Measurements from ENCODE around the gene SFMBT2.
"Not testable (repeated sequence)": the region's sequence is repeated elsewhere in the genome, so short reads cannot be mapped to it uniquely, and the experiment has no call there.

The SFMBT2 gene

DNA sequence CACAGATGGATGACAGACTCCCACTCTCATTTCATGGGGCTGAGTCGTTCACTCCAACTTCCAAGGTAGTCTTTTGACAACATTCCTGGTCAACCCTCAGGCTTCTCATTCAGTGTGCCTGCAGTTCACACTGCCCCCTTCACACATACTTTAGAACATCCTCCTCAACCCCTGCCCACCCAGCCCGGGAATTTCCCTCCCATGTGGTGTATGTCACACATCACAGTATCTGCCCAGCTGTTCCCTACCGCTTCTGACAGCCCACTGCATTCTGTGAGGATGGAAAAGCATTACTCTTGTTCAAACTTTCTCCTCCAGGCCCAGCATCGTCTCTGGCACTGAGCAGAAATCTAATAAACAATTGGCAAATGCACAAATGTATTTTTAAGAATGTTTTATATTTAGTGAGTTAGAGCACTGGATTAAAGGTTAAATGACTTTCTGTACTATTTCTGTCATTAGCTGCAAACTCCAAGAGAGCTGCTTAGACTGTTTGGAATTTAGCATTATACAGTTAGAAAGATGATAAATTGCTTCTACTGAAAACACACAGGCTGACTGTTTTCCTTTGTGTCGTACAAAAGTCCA, 110.4 kb downstream of the SFMBT2 start:
- DNase-seq = peak in 1 of 51 donors; percentile 46

DNA sequence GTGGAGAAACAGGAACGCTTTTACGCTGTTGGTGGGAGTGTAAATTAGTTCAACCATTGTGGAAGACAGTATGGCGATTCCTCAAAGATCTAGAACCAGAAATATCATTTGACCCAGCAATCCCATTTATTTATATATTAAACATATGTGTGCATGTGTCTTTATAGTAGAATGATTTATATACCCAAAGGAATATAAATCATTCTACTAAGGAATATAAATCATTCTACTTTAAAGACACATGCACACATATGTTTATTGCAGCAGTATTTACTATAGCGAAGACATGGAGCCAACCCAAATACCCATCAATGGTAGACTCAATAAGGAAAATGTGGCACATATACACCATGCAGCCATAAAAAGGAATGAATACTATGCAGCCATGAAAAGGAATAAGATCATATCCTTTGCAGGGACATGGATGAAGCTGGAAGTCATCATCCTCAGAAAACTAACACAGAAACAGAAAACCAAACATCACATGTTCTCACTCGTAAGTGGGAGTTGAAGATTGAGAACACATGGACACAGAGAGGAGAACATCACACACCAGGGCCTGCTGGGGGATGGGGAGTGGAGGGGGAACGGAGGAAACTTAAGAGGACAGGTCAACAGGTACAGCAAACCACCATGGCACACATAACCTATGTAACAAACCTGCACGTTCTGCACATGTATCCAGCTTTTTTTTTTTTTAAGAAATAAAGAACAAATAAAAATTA, 111.1 kb downstream of the SFMBT2 start:
- not testable (repeated sequence) for DNase-seq

DNA sequence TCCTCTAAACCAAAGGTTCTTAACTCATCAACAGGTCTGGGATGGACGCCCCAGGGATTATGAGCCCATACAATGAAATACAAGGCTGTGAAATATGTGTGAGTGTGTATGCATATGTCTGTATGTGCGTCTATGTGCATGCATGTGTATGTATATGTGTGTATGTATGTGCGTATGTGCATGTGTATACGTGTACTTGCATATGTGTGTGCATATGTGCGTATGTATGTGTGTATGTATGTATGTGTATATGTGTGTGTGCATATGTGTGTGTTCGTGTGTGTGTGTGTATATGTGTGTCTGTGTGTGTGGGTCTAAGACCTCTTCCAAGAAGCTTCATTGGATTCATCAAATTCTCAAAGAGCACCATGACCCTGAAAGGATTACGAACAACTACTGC, 112.3 kb downstream of the SFMBT2 start:
- DNase-seq = no peak

DNA sequence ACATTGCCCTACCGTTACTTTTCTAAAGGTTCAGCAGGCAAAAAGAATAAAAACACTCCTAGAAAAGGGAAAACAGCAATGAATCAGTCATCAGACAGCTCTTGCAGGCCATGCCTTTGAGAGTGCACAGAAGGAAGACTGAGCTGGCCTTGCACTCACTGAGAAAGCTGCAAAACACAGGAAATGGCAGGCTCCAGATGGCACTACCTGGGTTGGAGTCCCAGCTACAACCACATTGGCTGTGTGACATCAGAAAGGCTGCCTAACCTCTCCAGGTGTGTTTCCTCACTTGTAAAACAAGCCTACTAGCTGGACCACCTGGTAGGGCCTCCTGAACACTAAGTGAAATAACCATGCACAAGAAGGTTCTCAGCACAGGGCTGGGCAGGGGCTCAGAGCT, 113.7 kb downstream of the SFMBT2 start:
- DNase-seq = no peak

DNA sequence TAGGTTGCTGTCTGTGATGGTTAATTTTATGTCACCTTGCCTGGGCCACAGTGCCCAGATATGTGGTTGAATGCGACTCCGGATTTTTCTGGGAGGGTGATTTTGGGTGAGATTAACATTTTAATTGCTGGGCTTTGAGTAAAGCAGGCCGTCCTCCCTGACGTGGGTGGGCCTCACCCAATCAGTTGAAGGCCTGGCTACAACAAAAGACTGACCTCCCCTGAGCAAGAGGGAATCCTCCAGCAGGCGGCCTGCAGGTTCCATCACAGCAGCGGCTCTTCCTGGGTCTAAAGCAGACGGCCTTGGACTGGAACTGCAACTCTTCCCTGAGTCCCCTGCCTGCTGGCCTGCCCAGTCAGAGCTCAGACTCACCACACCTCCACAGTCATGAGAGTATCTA, 114.2 kb downstream of the SFMBT2 start:
- no peak for DNase-seq

DNA sequence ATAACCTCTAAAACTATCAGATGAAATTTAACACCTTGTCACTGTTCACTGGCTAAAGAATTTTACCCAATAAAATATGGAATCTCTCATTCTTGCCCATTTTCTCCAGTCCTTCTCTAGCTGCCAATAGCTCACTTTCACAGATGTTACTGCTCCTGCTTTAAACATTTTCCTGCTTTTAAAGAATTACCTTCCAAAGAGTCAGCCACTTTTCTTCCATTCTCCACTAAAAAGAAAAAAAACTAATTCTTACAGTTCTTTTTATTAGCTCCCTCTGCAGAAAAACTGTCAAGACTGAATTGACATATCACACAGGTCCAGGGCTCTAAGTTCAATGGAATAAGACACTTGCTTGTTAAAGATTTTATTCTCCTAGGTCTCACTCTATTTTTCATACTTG, 114.8 kb downstream of the SFMBT2 start:
- no peak for DNase-seq

DNA sequence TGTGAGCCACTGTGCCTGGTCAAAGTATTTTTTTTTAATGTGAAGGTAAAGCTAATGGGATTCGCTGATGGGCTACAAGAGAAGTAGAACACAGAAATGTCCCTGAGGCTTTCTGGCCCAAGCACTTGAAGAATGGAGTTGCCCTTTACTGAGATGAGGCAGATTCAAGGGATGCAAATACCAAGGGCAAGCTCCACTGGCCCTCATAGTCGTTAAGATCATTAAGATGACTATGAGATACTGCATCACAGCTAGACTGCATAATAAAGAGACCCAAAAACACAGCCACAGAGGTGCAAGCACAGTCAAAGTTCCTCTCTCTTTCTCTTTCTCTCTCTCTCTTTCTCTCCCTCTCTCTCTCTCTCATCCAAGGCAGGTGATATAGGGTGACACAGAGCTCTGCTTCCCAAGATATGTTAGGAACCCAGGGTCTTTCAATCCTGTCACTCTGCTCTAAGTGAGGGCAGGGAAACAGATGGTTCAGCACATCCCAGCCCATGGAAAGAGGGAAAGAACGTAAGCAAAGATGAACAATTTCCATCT, 117.4 kb downstream of the SFMBT2 start:
- DNase-seq = no peak

DNA sequence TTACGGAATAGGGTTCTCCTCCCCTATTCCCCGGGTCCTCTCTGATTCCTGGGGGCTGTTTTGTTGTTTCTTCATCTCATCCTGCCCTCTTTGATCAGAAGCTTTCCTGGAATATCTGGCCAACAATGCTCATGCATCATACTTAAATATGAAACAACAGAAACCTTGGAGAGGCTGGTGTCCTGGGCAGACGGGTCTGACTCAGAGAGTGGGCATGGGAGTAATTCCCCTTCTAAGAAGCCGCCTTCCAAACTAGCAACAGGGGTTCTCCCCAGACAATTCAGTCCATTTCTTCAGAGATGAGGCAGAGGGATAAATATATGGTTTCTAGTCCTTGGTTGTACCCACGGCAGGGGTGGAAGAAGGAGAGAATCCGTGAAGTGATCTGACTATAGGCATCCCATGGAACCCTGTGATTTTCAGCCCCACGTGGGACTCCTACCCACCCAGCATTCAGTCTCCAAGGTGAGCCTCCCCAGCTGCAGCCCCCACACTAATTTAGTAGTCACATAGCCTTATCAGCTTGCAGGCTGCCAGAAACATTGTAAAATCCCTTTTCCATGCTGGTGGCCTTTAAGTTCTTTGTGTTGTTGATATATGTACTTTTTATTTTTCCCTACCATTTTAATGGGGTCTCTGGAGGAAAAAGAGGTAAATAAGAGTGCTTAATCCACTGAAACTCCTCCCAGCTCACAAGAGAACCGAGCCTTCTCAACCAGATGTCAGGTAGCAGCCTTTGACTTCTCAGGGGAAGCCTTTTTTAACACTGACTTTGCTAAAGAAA, 119.2 kb downstream of the SFMBT2 start:
- DNase-seq = no peak

DNA sequence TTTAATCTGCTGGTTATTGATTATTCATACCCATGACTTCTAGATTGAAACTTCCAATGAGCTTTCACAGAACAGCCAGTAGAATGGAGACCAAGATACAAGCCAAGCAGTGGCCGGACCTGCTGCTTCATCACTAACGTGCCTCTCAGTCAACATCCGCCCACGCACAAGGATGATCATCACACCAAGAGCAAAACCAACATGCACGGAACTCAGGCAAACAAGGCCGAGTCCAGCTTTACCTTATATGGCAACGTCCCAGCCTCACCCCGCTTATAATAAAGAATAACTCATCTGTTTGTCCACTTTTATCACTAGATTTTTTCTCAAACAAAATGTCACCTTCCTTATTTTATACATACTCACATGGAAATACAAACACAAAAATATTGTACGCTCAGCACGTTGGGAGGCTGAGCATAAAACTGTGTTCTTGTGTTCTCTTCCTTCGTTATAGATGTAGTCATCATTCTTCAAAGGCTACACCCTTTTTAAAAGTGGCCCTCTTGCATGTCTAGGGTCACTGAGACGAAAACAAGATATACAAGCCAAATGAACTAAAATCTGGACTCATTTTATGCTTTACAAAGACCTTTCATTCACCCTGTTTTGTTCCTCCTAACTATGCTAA, 122.7 kb downstream of the SFMBT2 start:
- no peak for DNase-seq

DNA sequence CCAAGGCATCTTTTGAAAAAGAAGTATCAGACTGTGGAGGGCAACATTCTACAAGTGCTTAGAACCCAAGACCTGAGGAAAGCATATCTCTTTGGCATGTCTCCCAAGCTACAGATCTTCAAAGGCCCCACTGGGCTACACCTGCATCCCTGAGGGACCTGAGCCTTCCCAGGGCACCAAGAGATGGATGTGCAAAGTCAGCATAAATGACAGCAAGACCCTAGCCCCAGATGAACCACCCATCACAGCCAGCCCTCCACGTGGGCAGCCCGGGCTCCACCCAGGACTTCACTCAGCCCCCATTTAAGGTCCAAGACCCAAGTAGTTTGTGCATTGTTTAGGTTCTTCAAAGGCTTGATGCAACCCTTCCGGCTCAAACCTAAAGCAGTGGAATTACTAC, 123.5 kb downstream of the SFMBT2 start:
- no peak for DNase-seq

DNA sequence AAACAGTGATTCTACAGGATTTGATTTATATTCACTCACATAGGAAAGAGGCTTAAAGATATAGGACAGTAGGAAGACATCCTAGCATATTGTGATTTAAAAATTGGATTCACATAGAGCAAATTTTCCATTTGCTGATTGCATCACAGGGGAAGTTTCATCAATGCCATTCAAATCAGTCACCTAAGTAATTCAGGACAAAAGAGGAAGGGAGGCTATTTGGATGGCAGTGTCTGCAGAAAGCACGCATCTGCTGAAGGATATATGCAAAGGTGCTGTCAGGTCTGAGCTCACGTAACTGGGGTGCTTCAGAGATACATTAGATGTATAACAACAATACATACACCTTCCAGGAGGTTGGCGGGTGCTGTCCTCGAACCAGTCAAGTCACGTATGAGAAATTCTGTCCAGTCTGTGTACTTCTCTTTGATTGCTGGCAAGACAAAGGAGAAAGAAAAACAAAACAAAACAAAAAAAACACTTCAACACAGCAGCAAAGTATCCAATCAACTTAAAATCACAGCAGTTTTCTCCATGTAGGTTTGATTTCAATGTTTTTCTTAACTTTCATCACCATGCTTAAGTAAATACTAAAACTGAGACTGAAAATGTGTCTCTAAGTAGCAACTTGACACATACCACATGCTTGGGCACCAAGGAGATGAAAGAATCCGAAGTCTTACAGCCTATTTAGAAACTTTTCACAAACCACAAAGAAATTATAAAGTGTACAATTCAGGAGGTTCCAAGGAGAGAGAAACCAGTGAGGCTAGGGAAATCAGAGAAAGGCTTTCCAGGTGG, 125.1 kb downstream of the SFMBT2 start:
- DNase-seq = no peak

DNA sequence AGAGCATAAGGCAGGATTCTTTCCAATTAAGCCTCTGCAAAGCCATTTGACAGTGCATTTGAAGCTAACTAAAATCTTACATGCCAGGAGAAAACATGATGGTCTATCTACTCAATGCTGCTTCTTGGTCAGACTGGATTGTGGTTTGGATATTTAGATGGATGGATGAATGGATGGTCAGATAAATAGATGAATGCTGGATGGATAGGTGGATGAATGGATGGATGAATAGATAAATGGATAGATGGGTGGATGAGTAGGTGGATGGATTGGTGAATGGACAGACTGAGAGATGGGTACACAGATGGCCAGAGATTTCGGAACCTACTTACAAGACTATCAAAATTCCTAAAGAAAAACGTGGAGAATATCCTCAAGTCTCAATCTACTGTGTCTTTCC, 127.6 kb downstream of the SFMBT2 start:
- no peak for DNase-seq

DNA sequence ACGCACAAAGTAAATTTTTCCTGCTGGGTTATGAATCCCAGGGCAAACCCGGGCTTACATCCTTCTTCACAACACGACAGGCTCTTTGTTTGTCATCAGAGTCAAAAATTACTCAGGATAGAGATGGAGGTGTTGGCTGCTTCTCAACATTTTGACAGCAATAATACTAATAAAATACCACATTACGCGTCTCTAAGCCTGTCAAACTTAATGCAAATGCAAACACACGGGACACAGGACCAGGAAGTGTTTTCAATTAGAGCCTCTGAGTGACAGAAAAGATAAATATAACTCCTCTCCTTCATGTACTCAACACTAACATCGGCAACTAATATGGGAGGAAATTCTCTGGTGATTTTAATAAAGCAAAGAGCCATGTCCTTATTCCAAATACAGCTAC, 128.4 kb downstream of the SFMBT2 start:
- no peak for DNase-seq

DNA sequence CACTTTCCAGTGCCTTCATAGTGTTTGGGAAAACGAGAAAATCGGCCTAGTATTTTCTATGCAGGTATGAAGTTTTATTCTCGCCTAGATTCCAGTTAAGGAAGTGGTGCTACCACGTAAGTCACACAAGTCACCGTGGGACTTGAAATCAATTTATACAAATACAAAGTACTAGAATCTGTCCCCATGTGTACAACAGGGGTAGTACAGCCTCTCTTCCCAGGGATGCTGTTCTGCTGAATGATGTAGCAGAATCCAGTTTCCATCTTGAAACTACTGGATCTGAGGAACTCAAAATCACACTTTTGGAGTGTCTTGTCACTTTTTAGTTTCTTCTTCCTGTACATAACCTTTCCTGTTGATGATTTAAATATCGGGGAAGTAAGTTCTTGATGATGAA, 129.4 kb downstream of the SFMBT2 start:
- DNase-seq = no peak

DNA sequence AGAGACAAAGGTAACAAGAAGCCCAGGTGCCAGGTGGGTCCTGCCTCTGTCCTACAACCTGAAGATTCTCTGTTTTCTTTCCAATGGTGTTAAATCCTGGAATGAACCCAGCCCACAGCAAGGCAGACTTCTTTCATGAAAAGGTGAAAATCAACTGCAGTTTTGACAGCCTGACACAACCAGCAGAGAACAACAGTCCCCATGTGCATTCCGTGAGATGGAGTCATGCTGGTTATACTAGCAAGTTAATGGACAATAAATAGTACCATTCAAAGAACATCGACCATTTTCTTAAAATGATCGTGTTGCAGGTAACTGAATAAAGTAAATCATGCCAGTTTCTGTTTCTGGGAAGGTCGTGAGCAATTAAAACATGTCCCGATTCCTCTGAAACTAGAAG, 131.5 kb downstream of the SFMBT2 start:
- no peak for DNase-seq

DNA sequence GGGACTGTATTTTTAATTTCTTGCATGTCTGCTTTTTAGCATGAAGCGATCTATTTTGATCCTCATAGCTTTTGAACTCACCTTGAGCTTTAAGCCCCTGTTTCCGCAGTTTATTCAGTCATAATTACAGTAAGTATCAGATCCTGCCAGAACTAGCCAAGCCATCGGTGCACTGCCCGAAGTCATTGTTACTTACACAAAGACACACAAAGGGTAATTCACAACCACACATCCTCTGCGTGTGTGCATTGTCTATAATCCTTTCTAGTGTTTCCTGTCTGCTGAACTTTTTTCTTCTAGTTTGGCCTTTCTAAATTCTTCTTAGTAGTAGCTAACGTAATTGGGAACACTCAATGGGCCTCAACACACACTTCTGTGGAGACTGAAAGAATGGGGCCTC, 133.0 kb downstream of the SFMBT2 start:
- DNase-seq = no peak

DNA sequence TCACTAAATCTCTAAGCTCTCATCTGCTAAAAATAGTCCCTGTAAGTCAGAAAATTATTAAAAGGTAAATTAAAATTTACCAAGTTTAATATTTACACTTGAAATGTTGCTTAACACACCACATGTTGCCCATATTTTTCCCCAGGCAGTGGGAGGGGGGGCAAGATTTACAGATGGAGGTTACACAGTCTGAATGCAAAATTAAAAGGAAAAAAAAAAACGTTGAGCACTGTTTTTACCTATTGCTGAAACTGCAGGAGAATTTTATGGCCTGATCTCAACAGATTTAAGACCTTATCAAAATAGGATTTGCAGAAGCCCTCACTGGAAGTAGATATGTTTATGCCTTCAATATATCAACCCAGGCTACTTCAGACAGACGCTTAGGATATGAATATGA, 133.4 kb downstream of the SFMBT2 start:
- no peak for DNase-seq

DNA sequence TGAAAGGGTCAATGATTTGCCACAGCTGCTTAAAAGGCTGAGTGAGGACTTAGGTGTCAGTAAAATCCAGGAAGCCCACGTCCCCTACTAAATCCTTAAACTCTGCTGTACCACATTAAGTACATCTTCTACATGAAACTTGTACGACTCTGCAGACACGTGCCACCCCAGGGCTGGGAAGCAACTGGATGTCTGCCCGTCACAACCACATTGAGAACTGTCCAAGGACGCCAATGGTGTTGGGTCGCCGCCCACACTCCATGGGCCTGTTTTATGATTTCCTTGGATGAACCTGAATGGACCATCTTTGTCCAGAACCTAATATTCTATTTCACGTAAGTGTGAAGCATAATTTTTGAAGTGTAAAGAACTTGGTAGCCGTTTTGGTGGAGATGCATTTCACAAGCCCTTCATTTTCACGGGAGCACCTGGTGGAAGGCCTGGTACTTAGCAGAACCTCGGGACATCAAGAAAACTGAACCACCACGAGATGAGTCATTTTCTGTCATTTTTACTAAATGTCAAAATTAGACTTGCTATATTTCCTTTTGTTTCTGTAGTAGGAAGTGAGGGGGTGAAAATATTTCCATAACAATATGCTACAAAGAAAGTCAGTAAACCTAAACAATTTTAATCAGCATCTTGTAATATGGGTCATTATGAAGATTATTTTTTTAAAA, 134.9 kb downstream of the SFMBT2 start:
- DNase-seq = peak in 7 of 51 donors; percentile 8 to 40 (median 21)

DNA sequence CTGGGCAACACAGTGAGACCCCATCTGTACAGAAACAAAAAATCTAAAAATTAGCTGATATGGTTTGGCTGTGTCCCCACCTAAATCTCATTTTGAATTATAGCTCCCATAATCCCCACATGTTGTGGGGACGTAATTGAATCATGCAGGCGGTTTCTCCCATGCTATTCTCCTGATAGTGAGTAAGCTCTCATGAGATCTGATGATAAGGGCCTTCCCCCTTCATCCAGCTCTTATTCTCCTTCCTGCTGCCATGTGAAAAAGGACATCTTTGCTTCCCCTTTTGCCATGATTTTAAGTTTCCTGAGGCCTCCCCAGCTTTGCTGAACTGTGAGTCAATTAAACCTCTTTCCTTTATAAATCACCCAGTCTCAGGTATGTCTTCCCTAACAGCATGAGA, 136.5 kb downstream of the SFMBT2 start:
- DNase-seq = no peak

DNA sequence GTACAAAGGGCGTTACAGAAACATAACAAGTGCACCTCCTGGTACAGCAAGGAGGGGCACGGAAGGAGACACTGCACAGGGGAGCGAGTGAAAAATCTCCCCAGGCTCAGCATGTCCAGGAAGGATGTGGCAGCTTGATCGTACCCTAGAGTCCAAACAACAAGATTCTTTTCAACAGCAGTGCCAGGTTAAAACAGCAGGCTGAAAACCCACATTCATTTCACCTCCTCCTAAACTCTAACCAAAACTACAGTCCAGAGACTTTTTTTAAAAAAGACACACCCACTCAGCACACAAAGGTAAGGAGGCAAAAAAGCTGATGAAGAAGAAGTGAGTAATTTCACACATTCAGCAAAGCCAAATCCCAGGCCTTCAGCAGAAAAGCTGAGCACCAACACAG, 138.8 kb downstream of the SFMBT2 start:
- no peak for DNase-seq

DNA sequence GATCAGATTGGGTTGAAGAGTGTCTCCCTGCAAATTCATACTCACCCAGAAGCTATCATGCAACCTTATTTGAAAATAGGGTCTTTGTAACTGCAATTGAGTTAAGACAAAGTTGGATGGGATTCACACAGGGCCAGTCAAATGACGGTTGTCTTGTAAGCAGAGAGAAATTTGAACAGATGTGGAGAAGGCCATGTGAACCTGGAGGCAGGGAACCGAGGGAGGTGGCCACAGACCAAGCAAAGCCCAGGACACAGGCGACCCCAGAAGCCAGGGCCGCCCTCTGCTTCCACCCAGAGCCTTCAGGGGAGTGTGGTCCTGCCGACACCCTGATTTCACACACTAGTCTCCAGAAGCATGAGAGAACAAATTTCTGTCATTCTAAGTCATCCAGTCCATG, 140.8 kb downstream of the SFMBT2 start:
- no peak for DNase-seq

All from hypothalamus (tissue), 51 donors.